ENCODE measurements around the gene SDS. TPM values are rescaled to one million over a fixed set of nuclear protein-coding genes. Genes with fewer than 3 reads are reported as not detected.

SDS gene
- total RNA-seq, 1 donor from 2014 or later = not detected

- DNase-seq = no peak
Observed at GRCh38 chr12:113398346-113399290, 5.1 kb downstream of the SDS start.

- no peak for DNase-seq
Observed at GRCh38 chr12:113397497-113398197, 6.0 kb downstream of the SDS start.

- no peak for DNase-seq
Observed at GRCh38 chr12:113396828-113397496, 6.7 kb downstream of the SDS start.

- DNase-seq = no peak
Observed at GRCh38 chr12:113396200-113396599, 7.5 kb downstream of the SDS start.

- no peak for DNase-seq
Observed at GRCh38 chr12:113395119-113395518, 8.6 kb downstream of the SDS start.

- no peak for DNase-seq
Observed at GRCh38 chr12:113393749-113394148, 9.9 kb downstream of the SDS start.

- DNase-seq = no peak
Observed at GRCh38 chr12:113392988-113393579, 10.6 kb downstream of the SDS start.

GRCh38 chr12:113392520-113392919 lies 11.2 kb downstream of the SDS start:
- DNase-seq = no peak

- no peak for DNase-seq
Observed at GRCh38 chr12:113391650-113392337, 11.9 kb downstream of the SDS start.

GRCh38 chr12:113391145-113391544 lies 12.5 kb downstream of the SDS start:
- no peak for DNase-seq

GRCh38 chr12:113390064-113391043 lies 13.3 kb downstream of the SDS start:
- no peak for DNase-seq

GRCh38 chr12:113388351-113388750 lies 15.3 kb downstream of the SDS start:
- DNase-seq = no peak

- DNase-seq = no peak
Observed at GRCh38 chr12:113387631-113388030, 16.1 kb downstream of the SDS start.

- DNase-seq = no peak
Observed at GRCh38 chr12:113386866-113387566, 16.7 kb downstream of the SDS start.

- no peak for DNase-seq
Observed at GRCh38 chr12:113385282-113385882, 18.3 kb downstream of the SDS start.

- no peak for DNase-seq
Observed at GRCh38 chr12:113384778-113385177, 18.9 kb downstream of the SDS start.

GRCh38 chr12:113382206-113382605 lies 21.5 kb downstream of the SDS start:
- no peak for DNase-seq

- DNase-seq = no peak
Observed at GRCh38 chr12:113381220-113381619, 22.5 kb downstream of the SDS start.

- DNase-seq = no peak
Observed at GRCh38 chr12:113378291-113378690, 25.4 kb downstream of the SDS start.
